ENCODE results near the gene EIF4G3. TPM values are rescaled to one million over a fixed set of nuclear protein-coding genes. Genes with fewer than 3 reads are reported as not detected.

Gene EIF4G3
- polyA plus RNA-seq, 3 donors: 5.1 to 34.2 (median 5.8) TPM

- intact Hi-C loops (cut with micrococcal nuclease): no loop called here
- no peak for TF ChIP-seq CTCF (IDR thresholded peaks at IDR 0.05)
- no peak overlapping the region for H2AFZ ChIP-seq (ENCODE audit: insufficient read depth, low read depth, low read length, poor library complexity, severe bottlenecking)
Observed at GRCh38 chr1:21013510-21013909, 163.2 kb downstream of the EIF4G3 start.

GRCh38 chr1:21012937-21013336, 163.8 kb downstream of the EIF4G3 start:
- TF ChIP-seq CTCF (IDR thresholded peaks at IDR 0.05): no peak
- peaks cover 28% of the 10 kb centered on the region for H3K79me2 ChIP-seq (ENCODE audit: insufficient read depth, low read length)
- WGBS (ENCODE audit: insufficient coverage): no CpG with 5 or more reads among the region's 5 CpGs
- H4K20me1 ChIP-seq (ENCODE audit: insufficient read depth, low read length): peaks cover 33% of the 10 kb centered on the region
- H3K4me3 ChIP-seq (replicated peaks in 1 of 3; ENCODE audit: low read depth in 2 of 3, low read length in 3 of 3): no peak overlapping the region
- no peaks in the 10 kb centered on the region for H3K9me3 Mint-ChIP-seq
- no peaks in the 10 kb centered on the region for H3K4me1 Mint-ChIP-seq
- H2AFZ ChIP-seq (ENCODE audit: insufficient read depth, low read depth, low read length, poor library complexity, severe bottlenecking): no peak overlapping the region
- intact Hi-C loops (cut with micrococcal nuclease): no loop called here
- DNase-seq: no peak
- H3K4me1 ChIP-seq (ENCODE audit: control insufficient read depth in 1 of 2, insufficient read depth in 2 of 2, low read length in 2 of 2): no peaks in the 10 kb centered on the region
- H3K9me3 ChIP-seq (replicated peaks in 1 of 2; ENCODE audit: control insufficient read depth in 1 of 2, insufficient read depth in 1 of 2, low read length in 2 of 2): no peaks in the 10 kb centered on the region
- H3K36me3 Mint-ChIP-seq: peaks cover 16 to 31% of the 10 kb centered on the region in 2 donors
- no peak overlapping the region for H3K27ac ChIP-seq (ENCODE audit: low read depth in 1 of 2, low read length in 2 of 2)
- H3K9ac ChIP-seq (ENCODE audit: insufficient read depth, low read length, poor library complexity, severe bottlenecking): no peak overlapping the region
- H3K4me3 Mint-ChIP-seq: no peak overlapping the region
- peaks cover 1 to 3% (median 2%) of the 10 kb centered on the region in 3 donors for H3K27me3 Mint-ChIP-seq (ENCODE audit: low read depth in 3 of 3)
- no peak overlapping the region for H3K27ac Mint-ChIP-seq
- no peaks in the 10 kb centered on the region for H3K27me3 ChIP-seq (ENCODE audit: control insufficient read depth in 2 of 2, insufficient read depth in 2 of 2, low read length in 2 of 2)
- H3K36me3 ChIP-seq (replicated peaks in 1 of 2; ENCODE audit: control insufficient read depth in 1 of 2, insufficient read depth in 2 of 2, low read length in 2 of 2): peaks cover 0 to 8% of the 10 kb centered on the region in 2 donors
- H3K4me2 ChIP-seq (replicated peaks; ENCODE audit: extremely low read depth, low read length, poor library complexity, severe bottlenecking): no peak overlapping the region

More at GRCh38 chr1:21013510-21013909, 163.2 kb downstream of the EIF4G3 start:
- peaks cover 1 to 3% (median 2%) of the 10 kb centered on the region in 3 donors for H3K27me3 Mint-ChIP-seq (ENCODE audit: low read depth in 3 of 3)
- H3K4me2 ChIP-seq (replicated peaks; ENCODE audit: extremely low read depth, low read length, poor library complexity, severe bottlenecking): no peak overlapping the region
- no peaks in the 10 kb centered on the region for H3K9me3 ChIP-seq (replicated peaks in 1 of 2; ENCODE audit: control insufficient read depth in 1 of 2, insufficient read depth in 1 of 2, low read length in 2 of 2)
- H3K27ac ChIP-seq (ENCODE audit: low read depth in 1 of 2, low read length in 2 of 2): no peak overlapping the region
- peaks cover 0 to 8% of the 10 kb centered on the region in 2 donors for H3K36me3 ChIP-seq (replicated peaks in 1 of 2; ENCODE audit: control insufficient read depth in 1 of 2, insufficient read depth in 2 of 2, low read length in 2 of 2)
- no peak overlapping the region for H3K4me3 ChIP-seq (replicated peaks in 1 of 3; ENCODE audit: low read depth in 2 of 3, low read length in 3 of 3)
- peaks cover 21 to 32% of the 10 kb centered on the region in 2 donors for H3K36me3 Mint-ChIP-seq
- no peaks in the 10 kb centered on the region for H3K4me1 Mint-ChIP-seq
- peak overlapping the region in 2 of 7 donors; percentile 15 to 48 for H3K27ac Mint-ChIP-seq
- WGBS (ENCODE audit: insufficient coverage): 100% methylated on average over 1 of the region's 3 CpGs
- H4K20me1 ChIP-seq (ENCODE audit: insufficient read depth, low read length): peaks cover 33% of the 10 kb centered on the region
- no peak overlapping the region for H3K9ac ChIP-seq (ENCODE audit: insufficient read depth, low read length, poor library complexity, severe bottlenecking)
- H3K79me2 ChIP-seq (ENCODE audit: insufficient read depth, low read length): peaks cover 33% of the 10 kb centered on the region
- no peak for DNase-seq
- no peak overlapping the region for H3K4me3 Mint-ChIP-seq
- H3K27me3 ChIP-seq (ENCODE audit: control insufficient read depth in 2 of 2, insufficient read depth in 2 of 2, low read length in 2 of 2): no peaks in the 10 kb centered on the region
- no peaks in the 10 kb centered on the region for H3K4me1 ChIP-seq (ENCODE audit: control insufficient read depth in 1 of 2, insufficient read depth in 2 of 2, low read length in 2 of 2)
- H3K9me3 Mint-ChIP-seq: no peaks in the 10 kb centered on the region
